Stimulated activated CD4-positive, alpha-beta T cell treated with anti-CD3 and anti-CD28 coated beads, Interleukin-4, amount 100 ng/mL, for 24 hours (primary cell): ENCODE data around the gene SFN.
A peak's percentile ranks its signal among the peaks of the same experiment; 100 is the strongest.
"Not testable (repeated sequence)": the region's sequence is repeated elsewhere in the genome, so short reads cannot be mapped to it uniquely, and the experiment has no call there.

ENCODE experiments used
- DNase-seq: peaks from one replicate; pipeline ENCODE4 v3.0.0-alpha.2; 2020

Gene SFN

GRCh38 chr1:26839779-26840178 lies 23.2 kb upstream of the SFN start:
- DNase-seq = no peak

- no peak for DNase-seq
Measured at GRCh38 chr1:26844424-26845196, 18.3 kb upstream of the SFN start.

GRCh38 chr1:26847826-26848225 lies 15.1 kb upstream of the SFN start:
- not testable (repeated sequence) for DNase-seq

DNA sequence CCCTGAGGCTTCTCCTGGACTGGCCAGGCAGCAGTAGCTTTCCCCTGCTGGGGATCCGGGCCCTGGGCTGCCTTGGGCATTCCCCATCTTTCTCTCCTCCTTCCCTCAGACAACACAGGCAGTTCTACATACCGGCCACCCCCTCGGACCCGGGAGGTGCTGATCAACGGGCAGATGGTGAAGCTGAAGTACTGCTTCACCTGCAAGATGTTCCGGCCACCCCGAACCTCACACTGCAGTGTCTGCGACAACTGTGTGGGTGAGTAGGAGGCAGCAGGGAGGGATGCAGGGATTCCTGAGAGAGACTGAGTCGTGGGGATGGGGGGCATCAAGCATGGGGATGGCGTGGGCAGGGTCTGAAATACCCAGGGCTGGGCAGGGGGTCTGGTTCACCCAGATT lies 14.4 kb upstream of the SFN start:
- DNase-seq = no peak

DNA sequence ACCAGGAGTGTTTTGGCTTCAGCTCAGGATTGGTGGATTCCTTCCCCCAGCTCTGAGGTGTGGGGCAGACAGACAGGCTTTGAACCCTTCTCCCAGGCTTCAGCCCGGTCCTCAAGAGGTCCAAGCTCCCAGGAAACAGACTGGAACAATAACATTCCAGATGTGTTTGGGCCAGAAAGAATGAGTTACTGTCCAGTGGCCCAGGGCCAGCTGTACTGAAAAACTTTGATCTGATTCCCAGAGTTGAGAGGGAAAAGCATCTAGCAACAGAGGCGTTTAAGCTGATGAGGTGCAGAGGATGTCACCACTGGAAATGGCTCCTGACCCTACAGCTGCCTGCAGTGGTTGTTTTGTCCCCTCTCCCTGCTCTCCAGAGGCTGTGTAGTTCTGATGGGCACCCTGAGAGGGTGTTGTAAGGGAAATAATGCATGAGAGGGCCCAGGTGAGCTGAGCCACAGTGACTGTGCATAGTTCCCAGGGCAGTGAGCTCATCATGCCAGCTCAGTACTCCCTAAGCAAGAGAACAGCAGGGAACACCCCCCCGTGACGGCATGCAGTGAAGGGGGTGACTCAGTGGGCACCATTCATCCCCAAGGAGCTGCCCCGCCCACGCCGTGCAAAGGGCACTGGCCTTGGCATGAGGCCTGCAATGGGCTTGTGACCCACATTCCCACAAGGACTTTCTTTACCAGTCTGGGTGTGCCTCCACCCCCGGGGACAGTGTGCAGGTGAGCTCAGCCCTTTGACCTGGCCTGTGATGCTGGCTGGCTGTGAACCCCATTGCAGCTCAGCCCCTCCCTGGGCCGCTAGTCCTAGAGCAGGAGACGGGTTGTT lies 13.8 kb upstream of the SFN start:
- no peak for DNase-seq

- DNase-seq = no peak
Measured at GRCh38 chr1:26851106-26851684, 11.8 kb upstream of the SFN start.

DNA sequence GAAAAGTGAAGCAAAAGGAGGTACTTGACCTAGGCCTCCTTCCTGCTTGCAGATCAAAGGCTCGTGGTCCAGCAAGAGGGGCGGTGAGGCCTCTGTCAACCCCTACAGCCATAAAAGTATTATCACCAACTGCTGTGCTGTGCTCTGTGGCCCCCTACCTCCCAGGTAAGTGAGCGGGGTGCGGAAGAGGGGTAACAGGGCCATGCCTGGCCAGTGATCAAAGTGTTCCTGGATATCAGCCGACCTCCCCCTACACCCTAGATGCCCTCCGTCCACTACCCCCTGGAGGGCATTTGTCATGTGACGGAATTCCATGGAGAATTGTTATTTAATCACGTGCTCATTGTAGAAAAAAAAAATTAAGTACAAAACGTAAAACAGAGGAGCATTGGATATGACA lies 10.2 kb upstream of the SFN start:
- DNase-seq = no peak

DNA sequence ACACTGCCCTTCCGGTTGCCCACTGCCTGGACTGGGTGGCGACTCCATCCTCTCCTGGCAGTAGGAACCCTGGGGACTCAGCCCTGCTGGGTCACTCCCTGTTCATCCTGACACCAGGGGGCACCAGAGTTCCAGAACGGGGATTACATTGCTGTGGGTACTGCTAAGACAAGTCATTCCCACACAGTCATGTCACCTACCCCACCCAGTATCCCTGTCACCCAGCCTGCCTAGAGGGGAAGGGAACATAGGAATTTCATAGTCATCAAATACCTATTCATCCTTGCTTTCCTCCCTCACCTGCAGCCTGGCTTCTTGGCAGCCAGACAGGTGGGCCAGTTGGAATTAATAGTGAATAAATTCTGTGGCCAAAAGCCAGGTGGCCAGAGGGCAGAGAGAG lies 9.8 kb upstream of the SFN start:
- peak; percentile 86 for DNase-seq

GRCh38 chr1:26853600-26853999 lies 9.3 kb upstream of the SFN start:
- DNase-seq = no peak

GRCh38 chr1:26854906-26855305 lies 8.0 kb upstream of the SFN start:
- DNase-seq = no peak

DNA sequence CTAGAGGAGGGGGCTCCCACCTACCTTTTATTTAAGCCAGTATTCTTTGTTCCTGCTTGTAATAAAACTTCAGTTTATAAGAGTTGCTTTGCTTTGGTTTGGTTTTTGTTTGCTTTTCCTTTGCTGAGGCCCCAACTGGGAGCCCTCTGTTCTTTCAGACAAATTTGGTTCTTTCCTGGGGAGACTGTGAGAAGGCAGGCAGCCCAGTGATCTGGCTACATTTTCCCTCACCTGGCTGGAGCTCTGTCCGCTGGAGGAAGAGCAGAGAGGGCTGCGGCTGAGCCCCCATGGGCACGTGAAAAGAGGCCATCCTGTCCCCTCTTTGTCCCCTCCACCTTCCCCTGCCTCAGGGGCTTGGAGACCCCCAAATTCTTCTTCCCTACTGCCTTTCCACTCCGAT lies 7.3 kb upstream of the SFN start:
- DNase-seq = no peak

GRCh38 chr1:26856181-26856580 lies 6.8 kb upstream of the SFN start:
- no peak for DNase-seq

GRCh38 chr1:26856604-26857469 lies 6.1 kb upstream of the SFN start:
- DNase-seq = no peak

- DNase-seq = no peak
Measured at GRCh38 chr1:26857473-26858060, 5.4 kb upstream of the SFN start.

GRCh38 chr1:26858160-26858559 lies 4.8 kb upstream of the SFN start:
- no peak for DNase-seq

DNA sequence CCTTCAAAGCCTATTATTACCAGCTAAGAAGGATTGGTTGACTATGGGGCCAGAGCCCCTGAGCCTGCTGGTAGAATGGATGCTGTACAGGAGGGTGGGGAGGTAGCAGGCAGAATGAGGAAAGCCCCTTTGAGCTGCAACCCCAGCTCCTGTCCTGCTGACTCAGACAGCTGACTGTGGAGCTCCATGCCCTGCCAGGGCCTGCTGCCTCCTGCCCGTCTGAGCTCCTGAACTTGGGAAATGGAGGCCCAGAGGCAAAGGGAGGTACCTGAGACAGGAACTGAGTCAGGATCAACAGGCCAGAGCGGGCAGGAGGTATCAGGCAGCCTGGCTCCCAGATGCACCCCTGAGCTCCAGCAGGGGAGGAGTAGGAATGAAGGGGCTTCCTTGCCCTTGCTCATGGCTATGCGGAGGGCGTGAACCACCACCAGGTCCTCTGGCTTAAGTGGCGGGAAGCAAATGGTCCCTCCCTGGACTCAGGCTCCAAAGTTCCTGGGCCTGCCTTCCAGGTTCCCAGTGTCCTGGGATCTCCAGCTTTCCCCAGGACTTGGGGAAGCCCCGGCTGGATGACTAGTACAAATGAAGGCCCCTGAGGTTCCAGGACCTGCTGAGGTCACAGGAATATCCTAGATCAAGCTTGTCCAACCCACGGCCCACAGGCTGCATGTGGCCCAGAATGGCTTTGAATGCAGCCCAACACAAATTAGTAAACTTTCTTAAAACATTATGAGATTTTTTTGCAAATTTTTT lies 3.9 kb upstream of the SFN start:
- DNase-seq = no peak

- DNase-seq = no peak
Measured at GRCh38 chr1:26861286-26861701, 1.7 kb upstream of the SFN start.

- no peak for DNase-seq
Measured at GRCh38 chr1:26861889-26862378, 1.0 kb upstream of the SFN start.

DNA sequence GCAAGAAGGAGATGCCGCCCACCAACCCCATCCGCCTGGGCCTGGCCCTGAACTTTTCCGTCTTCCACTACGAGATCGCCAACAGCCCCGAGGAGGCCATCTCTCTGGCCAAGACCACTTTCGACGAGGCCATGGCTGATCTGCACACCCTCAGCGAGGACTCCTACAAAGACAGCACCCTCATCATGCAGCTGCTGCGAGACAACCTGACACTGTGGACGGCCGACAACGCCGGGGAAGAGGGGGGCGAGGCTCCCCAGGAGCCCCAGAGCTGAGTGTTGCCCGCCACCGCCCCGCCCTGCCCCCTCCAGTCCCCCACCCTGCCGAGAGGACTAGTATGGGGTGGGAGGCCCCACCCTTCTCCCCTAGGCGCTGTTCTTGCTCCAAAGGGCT lies 732 bp downstream of the SFN start:
- DNase-seq = no peak

DNA sequence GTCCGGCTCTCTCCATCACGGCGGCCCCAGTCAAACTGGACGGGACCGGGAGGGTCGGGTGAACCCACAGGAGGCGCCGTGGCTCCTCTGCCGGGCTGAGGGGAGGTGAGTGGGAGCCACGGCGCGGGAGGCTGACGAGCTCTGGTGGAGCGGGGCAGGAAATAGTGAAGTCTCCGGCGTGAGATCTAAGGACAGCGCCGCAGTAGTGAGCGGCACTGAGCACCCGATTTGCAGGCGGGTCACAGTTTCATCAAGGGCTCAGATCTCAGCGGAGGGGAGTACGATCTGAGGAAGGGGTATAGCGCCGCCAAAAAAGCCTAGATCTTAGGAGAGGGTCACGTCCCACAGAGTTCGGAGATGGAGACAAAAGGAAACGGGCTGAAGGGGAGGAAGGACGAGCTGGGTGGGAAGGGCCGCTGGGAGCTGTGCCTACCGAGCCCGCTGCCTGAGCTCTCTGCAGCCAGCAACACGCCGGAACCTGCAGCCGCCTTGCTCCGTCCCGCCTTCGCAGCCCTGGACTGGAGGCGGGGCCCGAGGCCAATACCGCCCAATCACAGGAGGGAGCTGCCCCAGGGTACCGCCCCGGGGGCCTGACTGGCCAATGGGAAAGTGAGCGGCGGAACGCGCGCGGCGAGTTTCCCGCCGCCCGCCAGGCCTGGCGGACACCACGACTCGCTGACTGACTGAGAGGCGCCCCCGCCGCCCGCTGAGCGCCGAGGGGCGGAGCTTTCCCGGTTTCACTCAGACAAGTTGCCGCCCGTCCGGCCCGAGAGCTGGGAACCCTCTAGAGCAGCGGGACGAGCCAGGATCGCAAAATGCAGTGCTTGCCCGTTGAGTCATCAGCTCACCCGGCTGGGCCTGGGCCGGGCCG lies 1.9 kb downstream of the SFN start:
- peak; percentile 94 for DNase-seq

GRCh38 chr1:26873097-26873496 lies 10.1 kb downstream of the SFN start:
- not testable (repeated sequence) for DNase-seq
